ENCODE data around the gene INPP4B. TPM values are rescaled to one million over a fixed set of nuclear protein-coding genes. Genes with fewer than 3 reads are reported as not detected.

The INPP4B gene
- total RNA-seq, 1 experiment from 2014 or later: 53.7 TPM

GRCh38 chr4:142272452-142272851 is 573.6 kb downstream of the INPP4B start:
- 0 out of 2 replicates have a peak, but pooled peaks cover 7% of the 10 kb centered on the region for H3K36me3 ChIP-seq (ENCODE audit: low read depth)
- intact Hi-C loops (cut with micrococcal nuclease; ENCODE audit: unreplicated experiment): no loop called here
- peaks cover 18% of the 10 kb centered on the region for H3K4me1 ChIP-seq (replicated peaks; ENCODE audit: insufficient read depth)
- no TSS peak for BruUV-seq (replicated peaks)
- CTCF ChIA-PET: no interaction called here
- DNase-seq: no peak
- no peaks in the 10 kb centered on the region for H3K9me3 ChIP-seq (ENCODE audit: insufficient read depth, low read depth)
- no peak overlapping the region for H2AFZ ChIP-seq
- H4K20me1 ChIP-seq (ENCODE audit: insufficient read depth): no peaks in the 10 kb centered on the region
- H3K27me3 ChIP-seq (ENCODE audit: insufficient read depth, low read depth): no peaks in the 10 kb centered on the region
- H3K9me2 ChIP-seq (ENCODE audit: insufficient read depth): no peaks in the 10 kb centered on the region
- no peak overlapping the region for H3K27ac ChIP-seq
- H3K79me2 ChIP-seq (ENCODE audit: low read depth): no peaks in the 10 kb centered on the region
- POLR2A ChIA-PET (ENCODE audit: unreplicated experiment): no interaction called here
- TF ChIP-seq EZH2 (IDR thresholded peaks at IDR 0.05; ENCODE audit: low read depth) (no peak), CTCF (conservative IDR thresholded peaks at IDR 0.05) (no peak)
- H3K4me3 ChIP-seq: no peak overlapping the region
- no peak overlapping the region for H3K4me2 ChIP-seq
- H3F3A ChIP-seq (ENCODE audit: insufficient read depth, low read depth): peaks cover 8% of the 10 kb centered on the region; the same call in 1 of the 2 replicates

- TF ChIP-seq EZH2 (IDR thresholded peaks at IDR 0.05; ENCODE audit: low read depth): no peak
- no peak for TF ChIP-seq CTCF (conservative IDR thresholded peaks at IDR 0.05)
- no TSS peak for BruUV-seq (replicated peaks)
- no peaks in the 10 kb centered on the region for H4K20me1 ChIP-seq (ENCODE audit: insufficient read depth)
- no peak overlapping the region for H2AFZ ChIP-seq
- no peak overlapping the region for H3K4me2 ChIP-seq
- H3K27me3 ChIP-seq (ENCODE audit: insufficient read depth, low read depth): no peaks in the 10 kb centered on the region
- H3K36me3 ChIP-seq (ENCODE audit: low read depth): peaks cover 7% of the 10 kb centered on the region; the same call in 1 of the 2 replicates
- POLR2A ChIA-PET (ENCODE audit: unreplicated experiment): no interaction called here
- no peaks in the 10 kb centered on the region for H3K9me2 ChIP-seq (ENCODE audit: insufficient read depth)
- H3K4me1 ChIP-seq (replicated peaks; ENCODE audit: insufficient read depth): peaks cover 18% of the 10 kb centered on the region
- no peak for DNase-seq
- intact Hi-C loops (cut with micrococcal nuclease; ENCODE audit: unreplicated experiment): no loop called here
- H3F3A ChIP-seq (ENCODE audit: insufficient read depth, low read depth): peaks cover 8% of the 10 kb centered on the region; the same call in 1 of the 2 replicates
- CTCF ChIA-PET: no interaction called here
- no peak overlapping the region for H3K27ac ChIP-seq
- no peaks in the 10 kb centered on the region for H3K9me3 ChIP-seq (ENCODE audit: insufficient read depth, low read depth)
- H3K79me2 ChIP-seq (ENCODE audit: low read depth): no peaks in the 10 kb centered on the region
- no peak overlapping the region for H3K4me3 ChIP-seq
Observed at GRCh38 chr4:142271832-142272231, 574.3 kb downstream of the INPP4B start.

- DNase-seq: no peak
- CTCF ChIA-PET: no interaction called here
- Histone ChIP-seq H3K4me1 (replicated peaks; ENCODE audit: insufficient read depth) (peaks cover 25% of the 10 kb centered on the region), H3K4me2 (no peak overlapping the region), H3F3A (ENCODE audit: insufficient read depth, low read depth) (peaks cover 9% of the 10 kb centered on the region), H4K20me1 (ENCODE audit: insufficient read depth) (no peaks in the 10 kb centered on the region), H3K9me2 (ENCODE audit: insufficient read depth) (no peaks in the 10 kb centered on the region), H3K27me3 (ENCODE audit: insufficient read depth, low read depth) (no peaks in the 10 kb centered on the region), H2AFZ (no peak overlapping the region), H3K4me3 (no peak overlapping the region), H3K79me2 (ENCODE audit: low read depth) (0 out of 2 replicates have a peak, but pooled peaks cover 5% of the 10 kb centered on the region), H3K36me3 (ENCODE audit: low read depth) (peaks cover 7% of the 10 kb centered on the region; the same call in 1 of the 2 replicates), H3K27ac (no peak overlapping the region), H3K9me3 (ENCODE audit: insufficient read depth, low read depth) (no peaks in the 10 kb centered on the region)
- BruUV-seq (replicated peaks): no TSS peak
- POLR2A ChIA-PET (ENCODE audit: unreplicated experiment): no interaction called here
- TF ChIP-seq CTCF (conservative IDR thresholded peaks at IDR 0.05): no peak
- TF ChIP-seq EZH2 (IDR thresholded peaks at IDR 0.05; ENCODE audit: low read depth): no peak
- intact Hi-C loops (cut with micrococcal nuclease; ENCODE audit: unreplicated experiment): loop anchor here (10.0 kb wide), 1 partner anchor 578 kb away; the partner anchor contains the start of gene INPP4B
Observed at GRCh38 chr4:142267101-142267500, 579.0 kb downstream of the INPP4B start.
